CMK (cell line): ENCODE data around the gene DAB2.

Experiments
- DNase-seq: peaks from one replicate; pipeline ENCODE4 v3.0.0-alpha.2; 2010; ENCODE audit warnings: low read depth

Gene DAB2

GRCh38 chr5:39381376-39381775 is 43.4 kb downstream of the DAB2 start:
- no peak for DNase-seq

GRCh38 chr5:39379693-39380092 is 45.1 kb downstream of the DAB2 start:
- no peak for DNase-seq

GRCh38 chr5:39377613-39378012 is 47.2 kb downstream of the DAB2 start:
- DNase-seq = no peak

GRCh38 chr5:39376293-39376714 is 48.5 kb downstream of the DAB2 start:
- no peak for DNase-seq

- no peak for DNase-seq
Observed at GRCh38 chr5:39373791-39374190, 51.0 kb downstream of the DAB2 start.

- no peak for DNase-seq
Observed at GRCh38 chr5:39371367-39371635, 53.5 kb downstream of the DAB2 start.

- no peak for DNase-seq
Observed at GRCh38 chr5:39370555-39371366, 54.0 kb downstream of the DAB2 start.

- no peak for DNase-seq
Observed at GRCh38 chr5:39369123-39369815, 55.5 kb downstream of the DAB2 start.

- DNase-seq = no peak
Observed at GRCh38 chr5:39368116-39368515, 56.7 kb downstream of the DAB2 start.

- no peak for DNase-seq
Observed at GRCh38 chr5:39367711-39368110, 57.1 kb downstream of the DAB2 start.

GRCh38 chr5:39364367-39364766 is 60.4 kb downstream of the DAB2 start, which contains the start of gene C9:
Gene C9, minus strand, starts transcription at chr5:39364495. Its CDS starts 31 bp downstream, at chr5:39364464.
- no peak for DNase-seq

GRCh38 chr5:39363217-39363616 is 61.6 kb downstream of the DAB2 start:
- DNase-seq = no peak

- DNase-seq = no peak
Observed at GRCh38 chr5:39362646-39363045, 62.1 kb downstream of the DAB2 start.

GRCh38 chr5:39361306-39361705 is 63.5 kb downstream of the DAB2 start:
- no peak for DNase-seq

GRCh38 chr5:39360471-39361111 is 64.2 kb downstream of the DAB2 start:
- DNase-seq = no peak

- no peak for DNase-seq
Observed at GRCh38 chr5:39356263-39356662, 68.5 kb downstream of the DAB2 start.

- no peak for DNase-seq
Observed at GRCh38 chr5:39355324-39355723, 69.5 kb downstream of the DAB2 start.

GRCh38 chr5:39353717-39354399 is 70.9 kb downstream of the DAB2 start:
- DNase-seq = no peak

GRCh38 chr5:39352951-39353350 is 71.8 kb downstream of the DAB2 start:
- no peak for DNase-seq

GRCh38 chr5:39352170-39352569 is 72.6 kb downstream of the DAB2 start:
- no peak for DNase-seq

GRCh38 chr5:39349484-39349883 is 75.3 kb downstream of the DAB2 start:
- no peak for DNase-seq

GRCh38 chr5:39342460-39342859 is 82.3 kb downstream of the DAB2 start:
- DNase-seq = no peak

- no peak for DNase-seq
Observed at GRCh38 chr5:39341896-39342295, 82.9 kb downstream of the DAB2 start.
